ENCODE results near the gene FRMPD2.
"Not testable (repeated sequence)": the region's sequence is repeated elsewhere in the genome, so short reads cannot be mapped to it uniquely, and the experiment has no call there.

DNA sequence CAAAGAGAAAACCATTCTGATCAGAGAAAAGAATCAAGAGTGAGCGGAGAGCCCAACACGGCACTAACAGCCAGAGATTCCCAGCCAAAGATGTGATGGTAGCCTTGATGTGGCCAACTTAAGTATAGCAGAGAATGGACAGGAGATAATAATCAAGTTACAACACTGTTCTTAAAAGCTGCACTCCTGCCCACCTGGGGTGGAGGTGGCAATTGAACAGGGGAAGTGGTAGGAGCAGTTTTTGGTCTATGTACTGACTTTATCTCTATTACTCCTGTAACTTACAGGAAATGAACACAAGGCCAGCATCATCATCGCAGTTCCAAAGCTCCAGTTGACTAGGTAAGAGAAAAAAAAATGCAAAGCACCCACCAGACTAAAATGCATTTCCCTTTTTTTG lies 164.2 kb downstream of the FRMPD2 start:
- not testable (repeated sequence) for TF ChIP-seq POLR2A, EP300 (IDR thresholded peaks at IDR 0.05)
- TF ChIP-seq, protein P1, sequence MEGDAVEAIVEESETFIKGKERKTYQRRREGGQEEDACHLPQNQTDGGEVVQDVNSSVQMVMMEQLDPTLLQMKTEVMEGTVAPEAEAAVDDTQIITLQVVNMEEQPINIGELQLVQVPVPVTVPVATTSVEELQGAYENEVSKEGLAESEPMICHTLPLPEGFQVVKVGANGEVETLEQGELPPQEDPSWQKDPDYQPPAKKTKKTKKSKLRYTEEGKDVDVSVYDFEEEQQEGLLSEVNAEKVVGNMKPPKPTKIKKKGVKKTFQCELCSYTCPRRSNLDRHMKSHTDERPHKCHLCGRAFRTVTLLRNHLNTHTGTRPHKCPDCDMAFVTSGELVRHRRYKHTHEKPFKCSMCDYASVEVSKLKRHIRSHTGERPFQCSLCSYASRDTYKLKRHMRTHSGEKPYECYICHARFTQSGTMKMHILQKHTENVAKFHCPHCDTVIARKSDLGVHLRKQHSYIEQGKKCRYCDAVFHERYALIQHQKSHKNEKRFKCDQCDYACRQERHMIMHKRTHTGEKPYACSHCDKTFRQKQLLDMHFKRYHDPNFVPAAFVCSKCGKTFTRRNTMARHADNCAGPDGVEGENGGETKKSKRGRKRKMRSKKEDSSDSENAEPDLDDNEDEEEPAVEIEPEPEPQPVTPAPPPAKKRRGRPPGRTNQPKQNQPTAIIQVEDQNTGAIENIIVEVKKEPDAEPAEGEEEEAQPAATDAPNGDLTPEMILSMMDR (IDR thresholded peaks at IDR 0.05): not testable (repeated sequence)

Data from sigmoid colon (tissue), 4 donors.